H1 (cell line): ENCODE results near the gene TMEM115. TPM values are rescaled to one million over a fixed set of nuclear protein-coding genes. Genes with fewer than 3 reads are reported as not detected.

ENCODE experiments used
- CTCF ChIA-PET: fragments of 300-600 bp; sonication (Branson Sonifier 250); formaldehyde crosslinking; loops from one replicate; lab custom pipeline; 2021; ENCODE audit not compliant: partially characterized antibody; lab: Charles Lee
- POLR2A ChIA-PET: fragments of 300-600 bp; sonication (Branson Sonifier 250); formaldehyde crosslinking; loops from one replicate; lab custom pipeline; 2021; ENCODE audit warnings: inconsistent platforms; ENCODE audit not compliant: partially characterized antibody; lab: Charles Lee
- DNase-seq, 2 experiments: peaks; one replicate each; pipeline versions ENCODE4 v3.0.0 to v3.0.0-alpha.2; 2010 to 2022; ENCODE audit warnings: low spot score in 2 of 2, low read depth in 1 of 2, mixed read lengths in 1 of 2
- FAIRE-seq: peaks from 2 replicates; lab custom pipeline; 2011; peaks lifted over from hg19 to GRCh38; lab: Jason Lieb, UNC
- H2AFZ ChIP-seq: 2 replicates; pipeline ENCODE4 v1.8.1; 2012; ENCODE audit warnings: low read length, inconsistent platforms
- H2AK5ac ChIP-seq: 2 replicates; pipeline ENCODE4 v1.6.1; 2013; ENCODE audit warnings: low read depth, low read length
- H2BK120ac ChIP-seq: replicated peaks from 2 replicates; pipeline ENCODE3; 2013; ENCODE audit warnings: low read depth, low read length, inconsistent platforms
- H2BK12ac ChIP-seq: 2 replicates; pipeline ENCODE4 v1.6.1; 2013; ENCODE audit warnings: low read depth, low read length
- H2BK15ac ChIP-seq: 2 replicates; pipeline ENCODE4 v1.6.1; 2013; ENCODE audit warnings: low read length
- H2BK20ac ChIP-seq: 2 replicates; pipeline ENCODE4 v1.6.1; 2013; ENCODE audit warnings: low read length
- H2BK5ac ChIP-seq: 2 replicates; pipeline ENCODE4 v1.6.1; 2013; ENCODE audit warnings: low read depth, low read length
- H3K14ac ChIP-seq: 2 replicates; pipeline ENCODE4 v1.6.1; 2013; ENCODE audit warnings: inconsistent platforms; ENCODE audit not compliant: insufficient read length
- H3K18ac ChIP-seq: 2 replicates; pipeline ENCODE4 v1.6.1; 2013; ENCODE audit warnings: low read length; ENCODE audit errors: extremely low read depth
- H3K23ac ChIP-seq: 2 replicates; pipeline ENCODE4 v1.6.1; 2013; ENCODE audit warnings: inconsistent platforms; ENCODE audit not compliant: insufficient read length
- H3K23me2 ChIP-seq: 2 replicates; pipeline ENCODE4 v1.6.1; 2013; ENCODE audit warnings: low read depth, low read length
- H3K27ac ChIP-seq: 2 replicates; pipeline ENCODE4 v1.6.1; 2011; ENCODE audit warnings: low read depth, low read length, inconsistent platforms
- H3K27me3 ChIP-seq, 4 experiments: replicated peaks in 1 of 4; 1 replicate in 1 of 4; 2 replicates in 3 of 4; pipeline versions ENCODE4 v1.6.1 to v1.8.1; 2011 to 2013; ENCODE audit warnings: low read length in 3 of 4, mild to moderate bottlenecking in 3 of 4, inconsistent platforms in 2 of 4, mixed read lengths in 2 of 4, moderate library complexity in 1 of 4; ENCODE audit not compliant: control insufficient read depth in 3 of 4, insufficient read depth in 3 of 4; ENCODE audit errors: extremely low read depth in 1 of 4
- H3K36me3 ChIP-seq, 4 experiments: 2 replicates each; pipeline versions ENCODE4 v1.6.1 to v1.8.1; 2011 to 2013; ENCODE audit warnings: mild to moderate bottlenecking in 4 of 4, low read length in 3 of 4, moderate library complexity in 2 of 4, control low read depth in 1 of 4, inconsistent platforms in 1 of 4; ENCODE audit not compliant: insufficient read depth in 4 of 4, control insufficient read depth in 2 of 4
- H3K4ac ChIP-seq: replicated peaks from 2 replicates; pipeline ENCODE3; 2013; ENCODE audit warnings: low read length, low read depth, mixed read lengths, inconsistent platforms; ENCODE audit not compliant: insufficient read length
- H3K4me1 ChIP-seq, 4 experiments: replicated peaks in 1 of 4; 1 replicate in 1 of 4; 2 replicates in 3 of 4; pipeline versions ENCODE4 v1.6.1 to v1.8.1; 2011 to 2013; ENCODE audit warnings: low read length in 3 of 4, inconsistent platforms in 2 of 4, mixed read lengths in 1 of 4; ENCODE audit not compliant: insufficient read depth in 4 of 4, control insufficient read depth in 3 of 4
- H3K4me2 ChIP-seq, 2 experiments: 2 replicates each; pipeline versions ENCODE4 v1.6.1 to v1.8.1; 2011 to 2013; ENCODE audit warnings: low read depth in 2 of 2, low read length in 2 of 2, control low read depth in 1 of 2, inconsistent platforms in 1 of 2, mild to moderate bottlenecking in 1 of 2; ENCODE audit not compliant: insufficient read depth in 1 of 2
- H3K4me3 ChIP-seq, 4 experiments: fragments of 200-600, 300-600 bp in 1 of 4; sonication (generic), shearing (Covaris generic), sonication (Bioruptor Twin) in 1 of 4; 2 replicates each; pipeline versions ENCODE4 v1.5.1 to v1.8.1; 2011 to 2016; ENCODE audit warnings: low read length in 4 of 4, low read depth in 3 of 4, control low read depth in 2 of 4, inconsistent platforms in 2 of 4, mild to moderate bottlenecking in 2 of 4, mixed read lengths in 1 of 4, moderate library complexity in 1 of 4; ENCODE audit not compliant: insufficient read depth in 2 of 4; ENCODE audit errors: extremely low read depth in 1 of 4
- H3K56ac ChIP-seq: replicated peaks from 2 replicates; pipeline ENCODE3; 2013; ENCODE audit warnings: low read depth, mild to moderate bottlenecking, mixed read lengths, low read length, inconsistent platforms; ENCODE audit not compliant: insufficient read length
- H3K79me1 ChIP-seq: 2 replicates; pipeline ENCODE4 v1.6.1; 2013; ENCODE audit warnings: low read depth, low read length, control low read depth
- H3K79me2 ChIP-seq, 2 experiments: 2 replicates each; pipeline versions ENCODE4 v1.6.1 to v1.8.1; 2012 to 2013; ENCODE audit warnings: low read length in 2 of 2, mild to moderate bottlenecking in 2 of 2, inconsistent platforms in 1 of 2; ENCODE audit not compliant: insufficient read depth in 2 of 2, control insufficient read depth in 1 of 2
- H3K9ac ChIP-seq, 4 experiments: replicated peaks in 1 of 4; 1 replicate in 1 of 4; 2 replicates in 3 of 4; pipeline versions ENCODE4 v1.6.1 to v1.8.1; 2011 to 2013; ENCODE audit warnings: low read depth in 3 of 4, low read length in 3 of 4, control low read depth in 2 of 4, mild to moderate bottlenecking in 2 of 4, moderate library complexity in 2 of 4, inconsistent platforms in 1 of 4; ENCODE audit errors: extremely low read depth in 1 of 4
- H3K9me3 ChIP-seq, 2 experiments: 2 replicates each; pipeline versions ENCODE4 v1.6.1 to v1.8.1; 2012 to 2013; ENCODE audit warnings: mild to moderate bottlenecking in 2 of 2, moderate library complexity in 2 of 2, control low read depth in 1 of 2, inconsistent platforms in 1 of 2, low read depth in 1 of 2, low read length in 1 of 2, mixed read lengths in 1 of 2; ENCODE audit not compliant: insufficient read depth in 2 of 2
- H4K20me1 ChIP-seq, 2 experiments: replicated peaks in 1 of 2; 2 replicates each; pipeline versions ENCODE3 to v1.8.1; 2011 to 2013; ENCODE audit warnings: inconsistent platforms in 2 of 2, low read length in 2 of 2, mild to moderate bottlenecking in 1 of 2; ENCODE audit not compliant: insufficient read depth in 2 of 2, control insufficient read depth in 1 of 2
- H4K5ac ChIP-seq: 2 replicates; pipeline ENCODE4 v1.6.1; 2013; ENCODE audit warnings: low read length, low read depth, mixed read lengths, inconsistent platforms; ENCODE audit not compliant: insufficient read length
- H4K8ac ChIP-seq: 2 replicates; pipeline ENCODE4 v1.8.0; 2013; ENCODE audit warnings: mild to moderate bottlenecking, moderate library complexity, low read length, inconsistent platforms; ENCODE audit not compliant: insufficient read depth; ENCODE audit errors: extremely low read depth
- H4K91ac ChIP-seq: replicated peaks from 2 replicates; pipeline ENCODE3; 2013; ENCODE audit warnings: low read length, mixed read lengths, inconsistent platforms; ENCODE audit not compliant: insufficient read length
- CEBPB ChIP-seq: IDR thresholded peaks from 2 replicates; pipeline ENCODE4 v1.6.1; 2012; ENCODE audit warnings: low read depth, low read length
- HDAC2 ChIP-seq, 2 experiments: fragments of 300-600 bp in 1 of 2; sonication (generic) in 1 of 2; IDR thresholded peaks; 2 replicates each; pipeline ENCODE4 v1.6.1; 2011 to 2012; ENCODE audit warnings: low read depth in 2 of 2, low read length in 2 of 2, mild to moderate bottlenecking in 2 of 2, moderate library complexity in 2 of 2, borderline replicate concordance in 1 of 2, inconsistent platforms in 1 of 2
- MAFK ChIP-seq: IDR thresholded peaks from 2 replicates; pipeline ENCODE4 v1.6.1; 2012; ENCODE audit warnings: low read depth, mild to moderate bottlenecking, improper control_type of control experiment, low read length
- POU5F1 ChIP-seq: IDR thresholded peaks from 2 replicates; pipeline ENCODE4 v1.6.1; 2011; ENCODE audit warnings: low read depth, mild to moderate bottlenecking, low read length, moderate library complexity
- RBBP5 ChIP-seq: IDR thresholded peaks from 2 replicates; pipeline ENCODE4 v1.7.1; 2012; ENCODE audit warnings: low read depth, mild to moderate bottlenecking, inconsistent platforms, low read length, moderate library complexity, borderline replicate concordance
- SP1 ChIP-seq: IDR thresholded peaks from 2 replicates; pipeline ENCODE4 v1.6.1; 2011; ENCODE audit warnings: low read depth, low read length
- SP2 ChIP-seq: IDR thresholded peaks from 2 replicates; pipeline ENCODE4 v1.6.1; 2012; ENCODE audit warnings: mild to moderate bottlenecking, low read length, inconsistent platforms
- TEAD4 ChIP-seq: IDR thresholded peaks from 2 replicates; pipeline ENCODE4 v1.6.1; 2012; ENCODE audit warnings: low read depth, low read length, inconsistent platforms, mixed read lengths
- YY1 ChIP-seq: IDR thresholded peaks from 2 replicates; pipeline ENCODE4 v1.6.1; 2011; ENCODE audit warnings: low read depth, mild to moderate bottlenecking, low read length
- WGBS, 2 experiments: shearing (Covaris generic) in 1 of 2; methylation state at CpG; one replicate each; pipeline versions ENCODE4 v1.1.6 to v1.1.7; 2013 to 2015; ENCODE audit warnings: low lambda C conversion rate in 2 of 2, mixed read lengths in 2 of 2, inconsistent platforms in 1 of 2, low coverage in 1 of 2, missing lambda C conversion rate in 1 of 2; ENCODE audit not compliant: insufficient replicate concordance in 2 of 2, insufficient coverage in 1 of 2, insufficient read length in 1 of 2; ENCODE audit errors: extremely low coverage in 1 of 2, missing lambda C conversion rate in 1 of 2; 5-methylcytosine and 5-hydroxymethylcytosine counted together
- polyA plus RNA-seq, 7 experiments: library from polyadenylated mRNA; depleted of rRNA in 3 of 7; stranded (reverse) in 5 of 7; unstranded in 2 of 7; fragments of >200 nt in 5 of 7; fragments of 200-250 nt in 2 of 7; gene quantifications; 1 replicate in 5 of 7; 2 replicates in 1 of 7; 4 replicates in 1 of 7; pipeline versions ENCODE4 v1.2.1 to v1.2.3, GENCODE V29; 2011 to 2013; ENCODE audit warnings: missing spikeins in 2 of 7, mixed read lengths in 2 of 7
- total RNA-seq: library from RNA; stranded (reverse); fragmentation: NEBNext Ultra II Directional; extraction: Animal tissue kit (Norgen Biotek cat#: 25700); gene quantifications from 2 replicates; pipeline ENCODE4 v1.2.1, GENCODE V29; 2021
- TF ChIP-seq, protein P1 (sequence below), 3 experiments: IDR thresholded peaks; 1 replicate in 2 of 3; 2 replicates in 1 of 3; pipeline versions ENCODE4 v1.5.1 to v1.6.1; 2011; ENCODE audit warnings: low read length in 3 of 3, mild to moderate bottlenecking in 3 of 3, inconsistent platforms in 2 of 3, low read depth in 1 of 3, moderate library complexity in 1 of 3; ENCODE audit not compliant: insufficient read depth in 1 of 3; ENCODE audit errors: control extremely low read depth in 1 of 3

Gene TMEM115
- total and polyA plus RNA-seq, 2 of the 8 experiments (the other 6 are each of a cell fraction or from before 2014, with no cell fraction given) = 25.4 to 32.4 TPM

DNA sequence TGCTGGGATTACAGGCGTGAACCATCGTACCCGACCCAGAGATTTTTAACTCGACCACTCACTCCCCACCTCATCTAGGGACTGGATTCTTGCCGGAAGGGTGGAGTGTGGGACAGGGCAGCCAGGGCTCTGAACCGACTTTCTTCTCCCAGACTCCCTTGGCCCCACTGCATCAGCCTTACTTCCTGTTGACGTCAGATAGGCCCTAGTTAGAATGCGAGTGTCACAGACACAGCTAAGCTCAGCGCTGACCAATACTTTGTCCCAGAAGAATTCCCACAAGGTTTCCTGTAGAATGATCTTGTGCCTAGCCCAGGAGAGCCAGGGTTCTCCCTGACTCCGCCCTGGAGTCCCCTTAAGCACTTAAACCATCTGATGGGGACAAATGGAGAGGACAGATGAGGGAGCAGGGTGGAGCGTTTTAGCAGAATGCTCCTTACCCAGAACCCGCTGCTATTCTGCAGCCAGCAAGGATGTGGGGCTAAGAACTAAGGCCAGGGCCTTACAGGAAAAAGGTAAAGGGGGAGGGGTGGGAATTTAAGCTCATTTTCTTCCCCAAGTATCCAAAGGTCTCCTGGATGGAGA, 25.5 kb downstream of the TMEM115 start:
- peaks cover 4 to 24% (median 20%) of the 10 kb centered on the region in 4 experiments; a peak in 7 of 8 replicates for H3K36me3 ChIP-seq
- H2AFZ ChIP-seq = no peak overlapping the region
- H2BK5ac ChIP-seq = no peak overlapping the region
- no peak overlapping the region for H2BK15ac ChIP-seq
- H4K20me1 ChIP-seq = peaks cover 8 to 12% of the 10 kb centered on the region in 2 experiments
- no peak overlapping the region; a peak in 1 of 7 replicates for H3K9ac ChIP-seq
- no peak for DNase-seq
- no peak overlapping the region for H3K18ac ChIP-seq
- no peak overlapping the region for H3K56ac ChIP-seq
- no peak overlapping the region for H3K4me2 ChIP-seq
- H3K9me3 ChIP-seq = no peaks in the 10 kb centered on the region
- H3K23ac ChIP-seq = no peak overlapping the region
- no peak overlapping the region for H3K4me3 ChIP-seq
- H3K79me2 ChIP-seq = peaks cover 0 to 28% of the 10 kb centered on the region in 2 experiments; a peak in 2 of 4 replicates
- H2AK5ac ChIP-seq = 0 out of 2 replicates have a peak overlapping the region, but pooled peaks have one; percentile 39
- H3K14ac ChIP-seq = no peak overlapping the region
- no peak overlapping the region for H4K5ac ChIP-seq
- no peak overlapping the region for H2BK20ac ChIP-seq
- peaks cover 0 to 8% (median 3%) of the 10 kb centered on the region in 4 experiments; a peak in 2 of 7 replicates for H3K4me1 ChIP-seq
- H2BK12ac ChIP-seq = no peak overlapping the region
- H3K4ac ChIP-seq = no peak overlapping the region
- 91% methylated on average over 12 of the region's 12 CpGs; no CpG with 5 or more reads in 1 of the 2 experiments for WGBS, 2 experiments
- H3K79me1 ChIP-seq = peaks cover 6% of the 10 kb centered on the region; the same call in 1 of the 2 replicates
- no peak overlapping the region for H2BK120ac ChIP-seq
- ChIA-PET POLR2A (interaction anchor here (0.7 to 4.4 kb wide), 4 partner anchors 10 to 102 kb away, joined by 3 to 40 read pairs (median 4); partner anchors contain the start of gene HYAL2), CTCF (interaction anchor here (2.0 to 7.7 kb wide), 2 partner anchors 11 to 59 kb away, joined by 5 to 60 read pairs; partner anchors contain the start of gene HYAL2)
- H4K8ac ChIP-seq = no peak overlapping the region; the same call in 1 of the 2 replicates
- H3K27me3 ChIP-seq = peaks cover 2 to 9% (median 5%) of the 10 kb centered on the region in 4 experiments
- FAIRE-seq = no peak
- H3K27ac ChIP-seq = no peak overlapping the region
- H3K23me2 ChIP-seq = peaks cover 10% of the 10 kb centered on the region
- no peak overlapping the region for H4K91ac ChIP-seq
- TF ChIP-seq POU5F1 (no peak), YY1 (no peak), HDAC2 (IDR thresholded peaks at IDR 0.05; ENCODE audit: borderline replicate concordance in 1 of 2, low read depth in 2 of 2, low read length in 2 of 2) (no peak), SP2 (no peak), MAFK (no peak), CEBPB (no peak), RBBP5 (no peak), SP1 (no peak), TEAD4 (no peak)
- TF ChIP-seq, protein P1, sequence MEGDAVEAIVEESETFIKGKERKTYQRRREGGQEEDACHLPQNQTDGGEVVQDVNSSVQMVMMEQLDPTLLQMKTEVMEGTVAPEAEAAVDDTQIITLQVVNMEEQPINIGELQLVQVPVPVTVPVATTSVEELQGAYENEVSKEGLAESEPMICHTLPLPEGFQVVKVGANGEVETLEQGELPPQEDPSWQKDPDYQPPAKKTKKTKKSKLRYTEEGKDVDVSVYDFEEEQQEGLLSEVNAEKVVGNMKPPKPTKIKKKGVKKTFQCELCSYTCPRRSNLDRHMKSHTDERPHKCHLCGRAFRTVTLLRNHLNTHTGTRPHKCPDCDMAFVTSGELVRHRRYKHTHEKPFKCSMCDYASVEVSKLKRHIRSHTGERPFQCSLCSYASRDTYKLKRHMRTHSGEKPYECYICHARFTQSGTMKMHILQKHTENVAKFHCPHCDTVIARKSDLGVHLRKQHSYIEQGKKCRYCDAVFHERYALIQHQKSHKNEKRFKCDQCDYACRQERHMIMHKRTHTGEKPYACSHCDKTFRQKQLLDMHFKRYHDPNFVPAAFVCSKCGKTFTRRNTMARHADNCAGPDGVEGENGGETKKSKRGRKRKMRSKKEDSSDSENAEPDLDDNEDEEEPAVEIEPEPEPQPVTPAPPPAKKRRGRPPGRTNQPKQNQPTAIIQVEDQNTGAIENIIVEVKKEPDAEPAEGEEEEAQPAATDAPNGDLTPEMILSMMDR (IDR thresholded peaks at IDR 0.05; ENCODE audit: control extremely low read depth in 1 of 3, insufficient read depth in 1 of 3, low read depth in 1 of 3, low read length in 3 of 3) = no peak
